Measurements from ENCODE around the gene CYP21A2. TPM values are rescaled to one million over a fixed set of nuclear protein-coding genes. Genes with fewer than 3 reads are reported as not detected.
"Not testable (repeated sequence)": the region's sequence is repeated elsewhere in the genome, so short reads cannot be mapped to it uniquely, and the experiment has no call there.

Gene CYP21A2
- total RNA-seq, 1 donor, result 0.09 TPM

DNA sequence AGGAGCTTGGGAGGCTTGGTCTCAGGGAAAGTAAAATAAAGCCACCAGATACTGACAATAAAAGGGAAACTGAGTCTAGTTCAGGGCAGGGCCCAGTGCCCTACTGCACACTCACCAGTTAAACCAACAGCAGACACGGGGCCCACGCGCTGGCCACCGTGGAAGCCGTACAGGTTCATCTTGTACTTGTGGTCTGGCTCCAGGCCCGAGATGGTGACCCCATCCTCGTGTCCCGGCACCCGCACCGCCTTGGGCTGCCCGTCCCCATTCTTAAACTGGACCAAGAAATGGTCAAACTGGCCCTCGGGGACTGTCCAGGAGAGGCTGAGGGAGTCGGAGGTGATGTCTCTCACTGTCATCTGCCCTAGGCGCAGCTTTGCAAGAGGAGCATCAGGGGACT, 26.5 kb downstream of the CYP21A2 start:
- TF ChIP-seq, protein P1, sequence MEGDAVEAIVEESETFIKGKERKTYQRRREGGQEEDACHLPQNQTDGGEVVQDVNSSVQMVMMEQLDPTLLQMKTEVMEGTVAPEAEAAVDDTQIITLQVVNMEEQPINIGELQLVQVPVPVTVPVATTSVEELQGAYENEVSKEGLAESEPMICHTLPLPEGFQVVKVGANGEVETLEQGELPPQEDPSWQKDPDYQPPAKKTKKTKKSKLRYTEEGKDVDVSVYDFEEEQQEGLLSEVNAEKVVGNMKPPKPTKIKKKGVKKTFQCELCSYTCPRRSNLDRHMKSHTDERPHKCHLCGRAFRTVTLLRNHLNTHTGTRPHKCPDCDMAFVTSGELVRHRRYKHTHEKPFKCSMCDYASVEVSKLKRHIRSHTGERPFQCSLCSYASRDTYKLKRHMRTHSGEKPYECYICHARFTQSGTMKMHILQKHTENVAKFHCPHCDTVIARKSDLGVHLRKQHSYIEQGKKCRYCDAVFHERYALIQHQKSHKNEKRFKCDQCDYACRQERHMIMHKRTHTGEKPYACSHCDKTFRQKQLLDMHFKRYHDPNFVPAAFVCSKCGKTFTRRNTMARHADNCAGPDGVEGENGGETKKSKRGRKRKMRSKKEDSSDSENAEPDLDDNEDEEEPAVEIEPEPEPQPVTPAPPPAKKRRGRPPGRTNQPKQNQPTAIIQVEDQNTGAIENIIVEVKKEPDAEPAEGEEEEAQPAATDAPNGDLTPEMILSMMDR (IDR thresholded peaks at IDR 0.05; ENCODE audit: insufficient read depth, low read length), result no peak
- H3K4me3 ChIP-seq (ENCODE audit: low read depth, low read length), result no peak overlapping the region
- DNase-seq (ENCODE audit: low read depth), result no peak

GRCh38 chr6:32067521-32067920, 29.3 kb downstream of the CYP21A2 start:
- DNase-seq (ENCODE audit: low read depth); H3K4me3 ChIP-seq (ENCODE audit: low read depth, low read length): not testable (repeated sequence)

DNA sequence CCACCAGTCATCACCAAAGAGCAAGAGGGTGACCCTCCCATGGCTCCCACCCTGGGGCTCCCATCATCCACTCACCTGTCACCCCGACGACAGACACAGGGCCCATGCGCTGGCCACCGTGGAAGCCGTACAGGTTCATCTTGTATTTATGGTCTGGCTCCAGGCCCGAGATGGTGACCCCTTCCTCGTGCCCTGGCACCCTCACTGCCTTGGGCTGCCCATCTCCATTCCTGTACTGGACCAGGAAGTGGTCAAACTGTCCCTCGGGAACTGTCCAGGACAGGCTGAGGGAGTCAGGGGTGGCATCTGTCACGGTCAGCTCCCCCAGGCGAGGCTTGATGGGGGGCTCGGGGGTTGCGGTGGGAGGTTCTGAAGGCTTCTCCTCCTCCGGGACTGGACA, 30.1 kb downstream of the CYP21A2 start:
- DNase-seq (ENCODE audit: low read depth); H3K4me3 ChIP-seq (ENCODE audit: low read depth, low read length): not testable (repeated sequence)

- TF ChIP-seq, protein P1 (IDR thresholded peaks at IDR 0.05; ENCODE audit: insufficient read depth, low read length), result no peak
- DNase-seq (ENCODE audit: low read depth), result no peak
- H3K4me3 ChIP-seq (ENCODE audit: low read depth, low read length), result no peak overlapping the region
Measured at GRCh38 chr6:32068867-32069266, 30.7 kb downstream of the CYP21A2 start.

DNA sequence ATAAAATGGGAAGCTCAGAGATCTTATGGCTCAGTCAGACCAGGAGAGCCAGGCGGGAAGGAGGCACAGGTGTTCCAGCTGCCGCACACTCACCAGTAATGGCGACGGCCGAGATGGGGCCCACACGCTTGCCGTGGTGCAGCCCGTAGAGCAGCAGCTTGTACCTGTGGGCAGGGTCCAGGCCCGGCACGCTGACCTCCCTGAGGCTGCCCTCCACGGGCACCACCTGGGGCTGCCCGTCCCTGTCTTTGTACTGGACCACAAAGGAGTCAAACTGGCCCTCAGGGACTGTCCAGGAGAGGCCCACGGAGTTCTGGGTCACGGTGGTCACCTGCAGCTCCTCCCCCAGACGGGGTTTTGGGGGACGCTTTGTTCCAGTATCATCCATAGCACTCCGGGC, 31.2 kb downstream of the CYP21A2 start:
- H3K4me3 ChIP-seq (ENCODE audit: low read depth, low read length), result no peak overlapping the region
- TF ChIP-seq, protein P1 (IDR thresholded peaks at IDR 0.05; ENCODE audit: insufficient read depth, low read length), result no peak
- DNase-seq (ENCODE audit: low read depth), result no peak

DNA sequence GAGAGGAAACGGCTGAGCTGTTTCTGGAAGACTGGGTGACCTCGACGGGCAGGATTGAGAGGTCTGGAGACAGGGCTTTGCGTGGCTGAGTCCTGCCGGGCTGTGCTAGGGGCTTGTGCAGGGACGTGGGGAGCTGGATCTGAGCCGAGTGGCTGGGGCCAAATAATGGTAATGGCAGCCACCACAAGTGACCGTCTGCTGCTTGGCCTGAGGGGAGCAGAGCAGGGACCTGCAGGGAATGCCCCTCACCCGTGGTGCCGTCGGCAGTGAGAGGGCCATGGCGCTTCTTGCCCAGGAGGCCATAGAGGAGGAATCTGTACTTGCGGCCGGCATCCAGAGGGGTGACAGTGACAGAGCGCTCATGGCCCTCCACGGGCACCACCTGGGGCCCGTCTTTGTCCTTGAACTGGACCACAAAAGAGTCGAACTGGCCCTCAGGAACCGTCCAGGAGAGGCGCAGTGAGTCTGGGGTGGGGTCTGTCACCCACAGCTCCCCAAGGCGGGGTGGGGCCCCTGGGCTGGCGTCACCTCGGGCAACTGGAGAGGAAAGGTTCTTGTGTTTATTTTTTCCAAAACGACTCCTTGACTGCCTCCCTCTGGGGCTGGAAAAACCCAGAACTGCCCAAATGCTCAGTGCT, 31.8 kb downstream of the CYP21A2 start:
- no peak for DNase-seq (ENCODE audit: low read depth)
- TF ChIP-seq, protein P1 (IDR thresholded peaks at IDR 0.05; ENCODE audit: insufficient read depth, low read length), result no peak
- H3K4me3 ChIP-seq (ENCODE audit: low read depth, low read length), result no peak overlapping the region

- DNase-seq (ENCODE audit: low read depth), result peak; percentile 44
- no peak overlapping the region for H3K4me3 ChIP-seq (ENCODE audit: low read depth, low read length)
- TF ChIP-seq, protein P1 (IDR thresholded peaks at IDR 0.05; ENCODE audit: insufficient read depth, low read length), result no peak
Measured at GRCh38 chr6:32070814-32071543, 32.8 kb downstream of the CYP21A2 start.

DNA sequence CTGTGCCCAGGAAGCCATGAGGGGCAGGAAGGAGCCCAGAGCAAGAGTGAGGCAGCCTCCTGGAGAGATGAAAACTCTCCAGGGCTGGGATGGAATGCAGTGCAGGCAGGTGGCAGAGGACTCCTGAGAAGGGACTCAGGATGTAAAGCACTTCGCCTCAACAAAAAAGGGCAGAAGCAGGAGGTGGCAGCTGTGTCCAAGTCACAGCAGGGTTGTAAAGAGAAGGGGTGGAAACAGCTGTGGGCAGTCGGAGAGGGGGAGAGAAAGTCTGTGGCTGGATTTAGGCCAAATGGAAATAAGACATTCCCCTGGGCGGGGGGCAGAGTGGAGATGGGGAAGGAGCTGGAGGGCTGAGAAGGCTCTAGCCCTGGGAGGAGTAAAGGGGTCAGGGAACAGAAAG, 34.9 kb downstream of the CYP21A2 start:
- TF ChIP-seq, protein P1 (IDR thresholded peaks at IDR 0.05; ENCODE audit: insufficient read depth, low read length), result no peak
- H3K4me3 ChIP-seq (ENCODE audit: low read depth, low read length), result no peak overlapping the region
- DNase-seq (ENCODE audit: low read depth), result no peak
